Esophagus muscularis mucosa (tissue), 3 donors: ENCODE data around the gene GALP.
"Not testable (repeated sequence)": the region's sequence is repeated elsewhere in the genome, so short reads cannot be mapped to it uniquely, and the experiment has no call there.

Experiments used
- POLR2AphosphoS5 ChIP-seq, 2 donors: sonication (generic); formaldehyde crosslinking; IDR thresholded peaks; one replicate each; pipeline ENCODE4 v1.6.1; 2017; ENCODE audit warnings: antibody characterized with exemption in 2 of 2
- TF ChIP-seq, protein P1 (sequence below), 3 experiments: fragments of 200-600 bp in 2 of 3; fragments of 450-650 bp in 1 of 3; sonication (generic) in 2 of 3; IDR thresholded peaks; one replicate each; pipeline ENCODE4 v1.5.1; 2017 to 2019; ENCODE audit warnings: antibody characterized with exemption in 3 of 3, mild to moderate bottlenecking in 2 of 3, moderate library complexity in 1 of 3

DNA sequence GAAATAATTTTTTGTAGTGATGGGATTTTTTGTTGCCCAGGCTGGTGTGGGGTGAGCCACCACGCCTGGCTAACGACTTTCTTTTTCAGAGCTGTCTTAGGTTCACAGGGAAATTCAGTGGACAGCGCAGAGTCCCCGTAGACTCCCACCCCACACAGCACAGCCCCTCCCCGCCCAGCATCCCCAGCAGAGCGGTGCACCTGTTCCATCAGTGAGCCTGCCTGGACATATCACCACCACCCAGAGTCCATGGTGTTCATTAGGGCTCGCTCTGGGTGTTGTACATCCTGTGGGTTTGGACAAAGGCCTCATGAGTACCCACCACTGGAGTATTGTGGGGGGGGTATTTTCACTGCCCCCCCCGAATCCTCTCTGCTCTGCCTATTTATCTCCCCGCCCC is 34.2 kb downstream of the GALP start:
- TF ChIP-seq, protein P1, sequence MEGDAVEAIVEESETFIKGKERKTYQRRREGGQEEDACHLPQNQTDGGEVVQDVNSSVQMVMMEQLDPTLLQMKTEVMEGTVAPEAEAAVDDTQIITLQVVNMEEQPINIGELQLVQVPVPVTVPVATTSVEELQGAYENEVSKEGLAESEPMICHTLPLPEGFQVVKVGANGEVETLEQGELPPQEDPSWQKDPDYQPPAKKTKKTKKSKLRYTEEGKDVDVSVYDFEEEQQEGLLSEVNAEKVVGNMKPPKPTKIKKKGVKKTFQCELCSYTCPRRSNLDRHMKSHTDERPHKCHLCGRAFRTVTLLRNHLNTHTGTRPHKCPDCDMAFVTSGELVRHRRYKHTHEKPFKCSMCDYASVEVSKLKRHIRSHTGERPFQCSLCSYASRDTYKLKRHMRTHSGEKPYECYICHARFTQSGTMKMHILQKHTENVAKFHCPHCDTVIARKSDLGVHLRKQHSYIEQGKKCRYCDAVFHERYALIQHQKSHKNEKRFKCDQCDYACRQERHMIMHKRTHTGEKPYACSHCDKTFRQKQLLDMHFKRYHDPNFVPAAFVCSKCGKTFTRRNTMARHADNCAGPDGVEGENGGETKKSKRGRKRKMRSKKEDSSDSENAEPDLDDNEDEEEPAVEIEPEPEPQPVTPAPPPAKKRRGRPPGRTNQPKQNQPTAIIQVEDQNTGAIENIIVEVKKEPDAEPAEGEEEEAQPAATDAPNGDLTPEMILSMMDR (IDR thresholded peaks at IDR 0.05) = not testable (repeated sequence)
- not testable (repeated sequence) for TF ChIP-seq POLR2AphosphoS5 (IDR thresholded peaks at IDR 0.05)
